Fibroblast of skin of abdomen (primary cell): Measurements from ENCODE around the gene CRBN. TPM values are rescaled to one million over a fixed set of nuclear protein-coding genes. Genes with fewer than 3 reads are reported as not detected.

ENCODE experiments used
- DNase-seq: peaks from one replicate; pipeline ENCODE4 v3.0.0-alpha.2; 2013
- polyA plus RNA-seq, 2 experiments: library from polyadenylated mRNA; unstranded; fragments of 120-200 nt; gene quantifications; one replicate each; pipeline ENCODE4 v1.2.1, GENCODE V29; 2013; ENCODE audit not compliant: insufficient read length in 2 of 2

The CRBN gene
- polyA plus RNA-seq (2013, experiment 1 of 2; ENCODE audit: insufficient read length) = 25.3 TPM
- polyA plus RNA-seq (2013, experiment 2 of 2; ENCODE audit: insufficient read length) = 24.6 TPM

- DNase-seq = peak; percentile 78
Observed at GRCh38 chr3:3179407-3180094, at the start of gene CRBN. Gene CRBN, minus strand, starts transcription at chr3:3179691. Its CDS starts 4 bp downstream, at chr3:3179687.

- DNase-seq = no peak
Observed at GRCh38 chr3:3227640-3228039, 48.1 kb upstream of the CRBN start.

GRCh38 chr3:3221528-3221927, 42.0 kb upstream of the CRBN start:
- DNase-seq = no peak

GRCh38 chr3:3216401-3216800, 36.9 kb upstream of the CRBN start:
- no peak for DNase-seq

- DNase-seq = no peak
Observed at GRCh38 chr3:3212781-3213440, 33.4 kb upstream of the CRBN start.

GRCh38 chr3:3209714-3210113, 30.2 kb upstream of the CRBN start:
- no peak for DNase-seq

GRCh38 chr3:3209057-3209456, 29.6 kb upstream of the CRBN start:
- DNase-seq = no peak

GRCh38 chr3:3201611-3202010, 22.1 kb upstream of the CRBN start:
- no peak for DNase-seq

GRCh38 chr3:3200632-3201212, 21.2 kb upstream of the CRBN start:
- peak; percentile 60 for DNase-seq

- DNase-seq = no peak
Observed at GRCh38 chr3:3199306-3199705, 19.8 kb upstream of the CRBN start.

- no peak for DNase-seq
Observed at GRCh38 chr3:3196148-3196861, 16.8 kb upstream of the CRBN start.

- no peak for DNase-seq
Observed at GRCh38 chr3:3194861-3195260, 15.4 kb upstream of the CRBN start.

GRCh38 chr3:3192286-3192675, 12.8 kb upstream of the CRBN start:
- no peak for DNase-seq

GRCh38 chr3:3191675-3192285, 12.3 kb upstream of the CRBN start:
- no peak for DNase-seq

GRCh38 chr3:3189961-3190360, 10.5 kb upstream of the CRBN start:
- no peak for DNase-seq

GRCh38 chr3:3189102-3189727, 9.7 kb upstream of the CRBN start:
- peak; percentile 15 for DNase-seq

GRCh38 chr3:3184876-3185275, 5.4 kb upstream of the CRBN start:
- DNase-seq = no peak

- no peak for DNase-seq
Observed at GRCh38 chr3:3180456-3180855, 965 bp upstream of the CRBN start.

- no peak for DNase-seq
Observed at GRCh38 chr3:3178498-3179328, 778 bp downstream of the CRBN start.

- DNase-seq = no peak
Observed at GRCh38 chr3:3177861-3178497, 1.5 kb downstream of the CRBN start.

- no peak for DNase-seq
Observed at GRCh38 chr3:3172627-3173026, 6.9 kb downstream of the CRBN start.
